Lower lobe of right lung (tissue), 2 donors: ENCODE results near the gene PSD. TPM values are rescaled to one million over a fixed set of nuclear protein-coding genes. Genes with fewer than 3 reads are reported as not detected.
A peak's percentile ranks its signal among the peaks of the same experiment; 100 is the strongest.
"Not testable (repeated sequence)": the region's sequence is repeated elsewhere in the genome, so short reads cannot be mapped to it uniquely, and the experiment has no call there.

Source experiments
- ATAC-seq, 2 donors: fragments of 200-7000 bp; cut with Tn5 transposase; one replicate each; pipeline ENCODE4 v1.9.1; 2020 to 2022; ENCODE audit warnings: mild to moderate bottlenecking in 2 of 2, moderate library complexity in 2 of 2
- DNase-seq: peaks from one replicate; pipeline ENCODE4 v3.0.0-alpha.2; 2020
- H3K27ac ChIP-seq: fragments of 200-600 bp; one replicate; pipeline ENCODE4 v1.8.0; 2022
- H3K27me3 ChIP-seq: fragments of 200-600 bp; one replicate; pipeline ENCODE4 v1.8.0; 2022; ENCODE audit warnings: low read depth
- H3K36me3 ChIP-seq: fragments of 200-600 bp; one replicate; pipeline ENCODE4 v1.8.0; 2022; ENCODE audit warnings: mild to moderate bottlenecking
- H3K4me1 ChIP-seq: fragments of 200-600 bp; one replicate; pipeline ENCODE4 v1.8.0; 2022
- H3K4me3 ChIP-seq: fragments of 200-600 bp; one replicate; pipeline ENCODE4 v1.8.0; 2022; ENCODE audit warnings: mild to moderate bottlenecking
- H3K9me3 ChIP-seq: fragments of 200-600 bp; one replicate; pipeline ENCODE4 v1.8.0; 2022
- CTCF ChIP-seq: fragments of 200-600 bp; IDR thresholded peaks from one replicate; pipeline ENCODE4 v1.8.0; 2022; ENCODE audit warnings: antibody characterized with exemption, mild to moderate bottlenecking
- intact Hi-C: fragments of 100-400 bp; cut with DNase I; formaldehyde crosslinking; loops from one replicate; pipeline ENCODE4 v1.11.0; 2022
- total RNA-seq: library from RNA; stranded (reverse); fragmentation: NEBNext Ultra II Directional; extraction: Animal tissue kit (Norgen Biotek cat#: 25700); gene quantifications from one replicate; pipeline ENCODE4 v1.2.1, GENCODE V29; 2021
- donor health status: DM: no; HTN: yes; CAD: no; lungs with severe emphysema.

PSD gene
- total RNA-seq, 1 donor from 2014 or later, result 5.3 TPM

GRCh38 chr10:102455893-102456471 is 37.4 kb upstream of the PSD start:
- Histone ChIP-seq H3K4me3 (no peak overlapping the region), H3K36me3 (no peaks in the 10 kb centered on the region), H3K4me1 (peaks cover 61% of the 10 kb centered on the region), H3K9me3 (no peaks in the 10 kb centered on the region), H3K27me3 (no peaks in the 10 kb centered on the region), H3K27ac (peak overlapping the region; percentile 76)
- ATAC-seq (peak; percentile 74 to 83), DNase-seq (peak; percentile 61)
- TF ChIP-seq CTCF, result no peak
- intact Hi-C loops, result no loop called here

- DNase-seq, H3K36me3 ChIP-seq, H3K9me3 ChIP-seq, intact Hi-C loops, H3K27me3 ChIP-seq, H3K4me3 ChIP-seq: not testable (repeated sequence)
- peaks cover 57% of the 10 kb centered on the region for H3K4me1 ChIP-seq
- peak overlapping the region; percentile 76 for H3K27ac ChIP-seq
- ATAC-seq, result peak in 1 of 2 donors; percentile 49
Observed at GRCh38 chr10:102454662-102455487, 36.3 kb upstream of the PSD start.

GRCh38 chr10:102453502-102453901 is 34.9 kb upstream of the PSD start:
- no peaks in the 10 kb centered on the region for H3K36me3 ChIP-seq
- no peaks in the 10 kb centered on the region for H3K9me3 ChIP-seq
- no peak for TF ChIP-seq CTCF
- intact Hi-C loops, result no loop called here
- peak overlapping the region; percentile 76 for H3K27ac ChIP-seq
- H3K4me1 ChIP-seq, result peaks cover 57% of the 10 kb centered on the region
- ATAC-seq (no peak), DNase-seq (no peak)
- H3K4me3 ChIP-seq, result no peak overlapping the region
- no peaks in the 10 kb centered on the region for H3K27me3 ChIP-seq

GRCh38 chr10:102452672-102453340 is 34.2 kb upstream of the PSD start:
- peak overlapping the region; percentile 76 for H3K27ac ChIP-seq
- DNase-seq, result peak; percentile 71
- H3K27me3 ChIP-seq, result no peaks in the 10 kb centered on the region
- intact Hi-C loops, result no loop called here
- TF ChIP-seq CTCF, result no peak
- no peaks in the 10 kb centered on the region for H3K36me3 ChIP-seq
- no peak overlapping the region for H3K4me3 ChIP-seq
- no peaks in the 10 kb centered on the region for H3K9me3 ChIP-seq
- peaks cover 57% of the 10 kb centered on the region for H3K4me1 ChIP-seq
- ATAC-seq, result peak; percentile 10 to 33

GRCh38 chr10:102451105-102451969 is 32.8 kb upstream of the PSD start, which contains the start of gene C10orf95:
Gene C10orf95 (minus strand): TSS chr10:102451543. CDS start chr10:102451093, 450 bp downstream.
- no peak for TF ChIP-seq CTCF
- Histone ChIP-seq H3K9me3 (no peaks in the 10 kb centered on the region), H3K36me3 (no peaks in the 10 kb centered on the region), H3K4me3 (peak within 1 kb of the TSS; percentile 69), H3K27me3 (no peaks in the 10 kb centered on the region), H3K4me1 (peaks cover 54% of the 10 kb centered on the region), H3K27ac (peak within 1 kb of the TSS; percentile 83)
- DNase-seq (peak; percentile 62), ATAC-seq (peak; percentile 12 to 19)
- intact Hi-C loops, result no loop called here
